Esophagus squamous epithelium (tissue), 5 donors: ENCODE results near the gene SCAMP3. TPM values are rescaled to one million over a fixed set of nuclear protein-coding genes. Genes with fewer than 3 reads are reported as not detected.

Experiments used
- DNase-seq: peaks from one replicate; lab custom pipeline; 2025; lab: John Stamatoyannopoulos, UW
- H3K27ac ChIP-seq, 4 donors: fragments of 200-600 bp; sonication (generic); one replicate each; pipeline ENCODE4 v1.5.1; 2016 to 2019; ENCODE audit warnings: mild to moderate bottlenecking in 1 of 4
- H3K27me3 ChIP-seq, 4 donors: fragments of 200-600 bp; sonication (generic); 1 replicate in 3 of 4; 2 replicates in 1 of 4; pipeline versions ENCODE4 v1.5.1 to v1.6.0; 2017 to 2021; ENCODE audit warnings: antibody characterized with exemption in 1 of 4
- H3K36me3 ChIP-seq, 3 donors: fragments of 200-600 bp; sonication (generic); one replicate each; pipeline ENCODE4 v1.5.1; 2016 to 2019
- H3K4me1 ChIP-seq, 3 donors: fragments of 200-600 bp; sonication (generic); one replicate each; pipeline ENCODE4 v1.5.1; 2017 to 2019
- H3K4me3 ChIP-seq, 4 donors: fragments of 200-600 bp; sonication (generic); 1 replicate in 3 of 4; 2 replicates in 1 of 4; pipeline ENCODE4 v1.5.1; 2016 to 2019; ENCODE audit warnings: mild to moderate bottlenecking in 2 of 4, moderate library complexity in 1 of 4
- H3K9me3 ChIP-seq, 3 donors: fragments of 200-600 bp; sonication (generic); one replicate each; pipeline ENCODE4 v1.5.1; 2016 to 2019
- CTCF ChIP-seq, 6 experiments: fragments of 450-650 bp in 4 of 6; fragments of 200-600 bp in 2 of 6; sonication (generic) in 2 of 6; IDR thresholded peaks; one replicate each; pipeline ENCODE4 v1.5.1; 2016 to 2019; ENCODE audit warnings: antibody characterized with exemption in 6 of 6, mild to moderate bottlenecking in 4 of 6, moderate library complexity in 4 of 6
- POLR2A ChIP-seq, 4 donors: fragments of 450-650 bp; IDR thresholded peaks; one replicate each; pipeline ENCODE4 v1.6.1; 2017; ENCODE audit warnings: antibody characterized with exemption in 4 of 4, mild to moderate bottlenecking in 4 of 4, moderate library complexity in 3 of 4
- WGBS, 2 donors: methylation state at CpG; one replicate each; pipeline ENCODE4 v1.1.5; 2018; 5-methylcytosine and 5-hydroxymethylcytosine counted together
- intact Hi-C: fragments of 100-400 bp; cut with DNase I; formaldehyde crosslinking; loops from one replicate; pipeline ENCODE4 v1.15.0; 2022
- total RNA-seq, 4 donors: library from RNA; depleted of rRNA; stranded (reverse); fragments of >200 nt; gene quantifications; one replicate each; pipeline ENCODE4 v1.1.0, GENCODE V29; 2016
- donor health status: DM: yes; HTN: yes; CAD: no.

Gene SCAMP3
- total RNA-seq, 4 donors from 2014 or later: 56.8 to 72.2 (median 60.1) TPM

GRCh38 chr1:155254714-155255242, 7.4 kb downstream of the SCAMP3 start:
- intact Hi-C loops: loop anchor here (5.0 kb wide), 1 partner anchor 73 kb away; no protein-coding TSS in a partner anchor
- 2 to 17% methylated on average over 8 of the region's 35 CpGs for WGBS, 2 donors

GRCh38 chr1:155254228-155254713, 7.9 kb downstream of the SCAMP3 start:
- Histone ChIP-seq H3K27ac (peak overlapping the region; percentile 94 to 99 (median 97)), H3K9me3 (no peaks in the 10 kb centered on the region), H3K4me3 (peak overlapping the region; percentile 70 to 95 (median 88)), H3K36me3 (peaks cover 0 to 38% (median 4%) of the 10 kb centered on the region in 3 donors), H3K4me1 (peaks cover 31 to 52% (median 37%) of the 10 kb centered on the region in 3 donors), H3K27me3 (no peaks in the 10 kb centered on the region)
- DNase-seq: no peak
- WGBS, 2 donors: 8 to 14% methylated on average over 5 to 8 of the region's 12 CpGs
- intact Hi-C loops: loop anchor here (5.0 kb wide), 1 partner anchor 73 kb away; no protein-coding TSS in a partner anchor
- TF ChIP-seq POLR2A (IDR thresholded peaks at IDR 0.05) (no peak), CTCF (IDR thresholded peaks at IDR 0.05) (no peak)

More at GRCh38 chr1:155254714-155255242, 7.4 kb downstream of the SCAMP3 start:
- peaks cover 31 to 53% (median 37%) of the 10 kb centered on the region in 3 donors for H3K4me1 ChIP-seq
- H3K27me3 ChIP-seq: no peaks in the 10 kb centered on the region
- TF ChIP-seq CTCF (IDR thresholded peaks at IDR 0.05): no peak
- TF ChIP-seq POLR2A (IDR thresholded peaks at IDR 0.05): no peak
- H3K36me3 ChIP-seq: peaks cover 0 to 40% (median 4%) of the 10 kb centered on the region in 3 donors
- no peak for DNase-seq
- peak overlapping the region; percentile 70 to 95 (median 88) for H3K4me3 ChIP-seq
- no peaks in the 10 kb centered on the region for H3K9me3 ChIP-seq
- H3K27ac ChIP-seq: peak overlapping the region; percentile 94 to 99 (median 97)

GRCh38 chr1:155253797-155254196, 8.4 kb downstream of the SCAMP3 start:
- Histone ChIP-seq H3K36me3 (peaks cover 0 to 38% (median 4%) of the 10 kb centered on the region in 3 donors), H3K27me3 (no peaks in the 10 kb centered on the region), H3K27ac (peak overlapping the region; percentile 15 to 99 (median 97)), H3K4me1 (peaks cover 31 to 52% (median 37%) of the 10 kb centered on the region in 3 donors), H3K4me3 (peak overlapping the region in 3 of 4 donors; percentile 83 to 95 (median 94)), H3K9me3 (no peaks in the 10 kb centered on the region)
- 43 to 72% methylated on average over 3 to 4 of the region's 5 CpGs for WGBS, 2 donors
- DNase-seq: no peak
- no peak for TF ChIP-seq POLR2A (IDR thresholded peaks at IDR 0.05)
- TF ChIP-seq CTCF (IDR thresholded peaks at IDR 0.05): no peak
- intact Hi-C loops: loop anchor here (5.0 kb wide), 1 partner anchor 74 kb away; no protein-coding TSS in a partner anchor

- intact Hi-C loops: loop anchor here (5.0 kb wide), 1 partner anchor 74 kb away; no protein-coding TSS in a partner anchor
Observed at GRCh38 chr1:155253208-155253607, 9.0 kb downstream of the SCAMP3 start.

More at GRCh38 chr1:155253208-155253607, 9.0 kb downstream of the SCAMP3 start:
- no peak for DNase-seq
- no peaks in the 10 kb centered on the region for H3K27me3 ChIP-seq
- peak overlapping the region in 1 of 4 donors; percentile 95 for H3K27ac ChIP-seq
- H3K36me3 ChIP-seq: peaks cover 0 to 38% (median 0%) of the 10 kb centered on the region in 3 donors
- TF ChIP-seq CTCF (IDR thresholded peaks at IDR 0.05): no peak
- WGBS, 2 donors: 64 to 79% methylated on average over 4 to 5 of the region's 5 CpGs
- no peaks in the 10 kb centered on the region for H3K9me3 ChIP-seq
- H3K4me1 ChIP-seq: peaks cover 31 to 52% (median 37%) of the 10 kb centered on the region in 3 donors
- H3K4me3 ChIP-seq: peak overlapping the region in 1 of 4 donors; percentile 94
